AG10803 (cell line): ENCODE data around the gene MFSD2A.

Experiments used
- DNase-seq: peaks from one replicate; pipeline ENCODE4 v3.0.0; 2010; ENCODE audit warnings: low read depth
- H3K4me3 ChIP-seq: 2 replicates; pipeline ENCODE4 v1.5.1; 2011; ENCODE audit warnings: mild to moderate bottlenecking, low read length, control low read depth
- CTCF ChIP-seq: conservative IDR thresholded peaks from 2 replicates; pipeline ENCODE4 v1.5.1; 2011; ENCODE audit warnings: mild to moderate bottlenecking, low read length, control low read depth, inconsistent platforms

MFSD2A gene

GRCh38 chr1:39928809-39929587, 25.9 kb upstream of the MFSD2A start:
- DNase-seq = no peak
- TF ChIP-seq CTCF = no peak
- no peak overlapping the region for H3K4me3 ChIP-seq

- DNase-seq = peak; percentile 100
- TF ChIP-seq CTCF = no peak
- H3K4me3 ChIP-seq = no peak overlapping the region
These were observed 20.7 kb upstream of the MFSD2A start for GRCh38 chr1:39933956-39934941.

- no peak for TF ChIP-seq CTCF
- no peak overlapping the region for H3K4me3 ChIP-seq
- no peak for DNase-seq
These were observed 18.0 kb upstream of the MFSD2A start for GRCh38 chr1:39936724-39937491.

- no peak overlapping the region for H3K4me3 ChIP-seq
- no peak for DNase-seq
- no peak for TF ChIP-seq CTCF
These were observed 16.1 kb upstream of the MFSD2A start for GRCh38 chr1:39938856-39939255.

GRCh38 chr1:39940253-39940652, 14.7 kb upstream of the MFSD2A start:
- TF ChIP-seq CTCF = no peak
- DNase-seq = no peak
- H3K4me3 ChIP-seq = no peak overlapping the region

- H3K4me3 ChIP-seq = no peak overlapping the region
- DNase-seq = no peak
- TF ChIP-seq CTCF = no peak
These were observed 13.7 kb upstream of the MFSD2A start for GRCh38 chr1:39940980-39941871.
